Measurements from ENCODE around the gene CCDC7.
"Not testable (repeated sequence)": the region's sequence is repeated elsewhere in the genome, so short reads cannot be mapped to it uniquely, and the experiment has no call there.

The CCDC7 gene

GRCh38 chr10:32906595-32906994, 460.7 kb downstream of the CCDC7 start:
- ChIA-PET CTCF (no interaction called here), POLR2A (no interaction called here)
- DNase-seq (ENCODE audit: extremely low spot score): no peak
- TF ChIP-seq CTCF (IDR thresholded peaks at IDR 0.05; ENCODE audit: control extremely low read depth, extremely low read depth, low read depth, missing control alignments): no peak

- no peak for DNase-seq (ENCODE audit: extremely low spot score)
- POLR2A ChIA-PET: no interaction called here
Observed at GRCh38 chr10:32909456-32909855, 463.5 kb downstream of the CCDC7 start.

GRCh38 chr10:32909970-32910369, 464.0 kb downstream of the CCDC7 start:
- DNase-seq (ENCODE audit: extremely low spot score); POLR2A ChIA-PET: not testable (repeated sequence)
- CTCF ChIA-PET: interaction anchor here (1.3 kb wide), 1 partner anchor 20 kb away, joined by 3 read pairs; no protein-coding TSS in a partner anchor

More at GRCh38 chr10:32909456-32909855, 463.5 kb downstream of the CCDC7 start:
- CTCF ChIA-PET: interaction anchor here (1.3 kb wide), 1 partner anchor 21 kb away, joined by 3 read pairs; no protein-coding TSS in a partner anchor
- TF ChIP-seq CTCF (IDR thresholded peaks at IDR 0.05; ENCODE audit: control extremely low read depth, extremely low read depth, low read depth, missing control alignments): no peak

- no peak for DNase-seq (ENCODE audit: extremely low spot score)
- CTCF ChIA-PET: interaction anchor here (1.4 kb wide), 1 partner anchor 12 kb away, joined by 3 read pairs; no protein-coding TSS in a partner anchor
- TF ChIP-seq CTCF (IDR thresholded peaks at IDR 0.05; ENCODE audit: control extremely low read depth, extremely low read depth, low read depth, missing control alignments): no peak
- POLR2A ChIA-PET: no interaction called here
Observed at GRCh38 chr10:32911285-32912016, 465.5 kb downstream of the CCDC7 start.

- POLR2A ChIA-PET; CTCF ChIA-PET; DNase-seq (ENCODE audit: extremely low spot score): not testable (repeated sequence)
Observed at GRCh38 chr10:32917817-32918216, 471.9 kb downstream of the CCDC7 start.

- ChIA-PET POLR2A (no interaction called here), CTCF (no interaction called here)
- TF ChIP-seq CTCF (IDR thresholded peaks at IDR 0.05; ENCODE audit: control extremely low read depth, extremely low read depth, low read depth, missing control alignments): no peak
Observed at GRCh38 chr10:32922170-32922569, 476.2 kb downstream of the CCDC7 start.

GRCh38 chr10:32923134-32923533, 477.2 kb downstream of the CCDC7 start:
- ChIA-PET CTCF (no interaction called here), POLR2A (no interaction called here)
- DNase-seq (ENCODE audit: extremely low spot score): no peak
- TF ChIP-seq CTCF (IDR thresholded peaks at IDR 0.05; ENCODE audit: control extremely low read depth, extremely low read depth, low read depth, missing control alignments): no peak

More at GRCh38 chr10:32922170-32922569, 476.2 kb downstream of the CCDC7 start:
- DNase-seq (ENCODE audit: extremely low spot score): no peak

- CTCF ChIA-PET: no interaction called here
- POLR2A ChIA-PET: no interaction called here
- TF ChIP-seq CTCF (IDR thresholded peaks at IDR 0.05; ENCODE audit: control extremely low read depth, extremely low read depth, low read depth, missing control alignments): no peak
- no peak for DNase-seq (ENCODE audit: extremely low spot score)
Observed at GRCh38 chr10:32923849-32924248, 477.9 kb downstream of the CCDC7 start.
